Activated CD4-positive, alpha-beta T cell treated with anti-CD3 and anti-CD28 coated beads, Interleukin-2, amount 50 U/mL, for 48 hours (primary cell): ENCODE data around the gene CDR2.
"Not testable (repeated sequence)": the region's sequence is repeated elsewhere in the genome, so short reads cannot be mapped to it uniquely, and the experiment has no call there.

Source experiments
- DNase-seq, 2 experiments: peaks; one replicate each; pipeline ENCODE4 v3.0.0-alpha.2; 2020

Gene CDR2

GRCh38 chr16:22301423-22301822 lies 73.0 kb downstream of the CDR2 start:
- DNase-seq: not testable (repeated sequence)

GRCh38 chr16:22300427-22301071 lies 73.9 kb downstream of the CDR2 start:
- peak; percentile 44 to 56 for DNase-seq

- DNase-seq: no peak
Measured at GRCh38 chr16:22299036-22299435, 75.4 kb downstream of the CDR2 start.

- DNase-seq: peak; percentile 69 to 75
Measured at GRCh38 chr16:22297871-22298733, 76.3 kb downstream of the CDR2 start.

- DNase-seq: peak; percentile 100
Measured at GRCh38 chr16:22297114-22297870, 77.1 kb downstream of the CDR2 start, which contains the start of gene POLR3E. POLR3E (plus strand) TSS chr16:22297409; CDS start chr16:22302969, 5,560 bp downstream.

GRCh38 chr16:22296225-22297113 lies 78.0 kb downstream of the CDR2 start:
- peak; percentile 9 to 22 for DNase-seq
